Measurements from ENCODE around the gene RFWD3.

RFWD3 gene

DNA sequence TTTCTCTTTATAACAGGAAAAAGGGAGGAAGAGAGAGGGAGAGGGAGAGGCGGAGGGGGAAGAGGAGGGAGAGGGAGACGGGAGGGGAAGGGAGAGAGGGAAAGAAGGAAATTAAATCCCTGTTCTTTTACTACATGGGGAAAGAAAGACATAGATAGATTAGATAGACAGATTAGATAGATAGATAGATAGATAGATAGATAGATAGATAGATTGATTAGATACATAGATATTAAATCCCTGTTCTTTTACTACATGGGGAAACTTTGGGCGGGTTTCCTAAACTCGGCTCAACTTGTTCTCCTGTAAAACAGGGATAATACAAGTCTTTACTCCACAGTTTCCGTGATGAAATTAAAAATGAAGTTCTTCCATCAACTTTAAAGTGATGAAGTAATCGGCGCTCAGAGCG lies 661 bp downstream of the RFWD3 start:
- Histone ChIP-seq H3K79me2 (ENCODE audit: control insufficient read depth, insufficient read depth, low read length, poor library complexity) (peaks cover 7% of the 10 kb centered on the region), H3K23ac (ENCODE audit: low read length) (no peak overlapping the region), H2BK120ac (ENCODE audit: insufficient read depth, low read length, poor library complexity) (no peak overlapping the region), H2BK5ac (ENCODE audit: low read depth, low read length, poor library complexity) (no peak overlapping the region), H3K4me3 (ENCODE audit: low read depth, low read length) (peak overlapping the region; percentile 80), H3K18ac (ENCODE audit: low read length) (peak overlapping the region; percentile 90), H3K4ac (ENCODE audit: low read depth, low read length) (peak overlapping the region; percentile 96), H3K4me1 (ENCODE audit: control insufficient read depth in 1 of 2, insufficient read depth in 2 of 2, low read length in 2 of 2) (peaks cover 2 to 4% of the 10 kb centered on the region in 2 experiments), H4K8ac (ENCODE audit: low read depth, low read length) (peak overlapping the region; percentile 93), H3K4me2 (ENCODE audit: low read length) (peak overlapping the region; percentile 72), H3K9me3 (ENCODE audit: insufficient read depth, low read depth, low read length) (peaks cover 2% of the 10 kb centered on the region), H4K12ac (ENCODE audit: low read depth, low read length) (peak overlapping the region; percentile 89), H2BK12ac (ENCODE audit: low read length) (no peak overlapping the region), H3K36me3 (ENCODE audit: control insufficient read depth in 1 of 2, insufficient read depth in 2 of 2, low read length in 2 of 2) (peaks cover 19 to 26% of the 10 kb centered on the region in 2 experiments), H3K14ac (ENCODE audit: low read length) (peak overlapping the region; percentile 97), H2AK5ac (ENCODE audit: low read length) (peak overlapping the region; percentile 88), H4K91ac (ENCODE audit: low read depth, low read length) (peak overlapping the region; percentile 90), H3K27me3 (ENCODE audit: insufficient read depth, low read length) (no peaks in the 10 kb centered on the region), H3K79me1 (ENCODE audit: low read length) (peaks cover 5% of the 10 kb centered on the region), H3K9ac (ENCODE audit: low read length) (peak overlapping the region; percentile 81), H3K27ac (ENCODE audit: low read depth, low read length) (peak overlapping the region; percentile 16), H2AFZ (ENCODE audit: insufficient read depth, low read length, poor library complexity) (peak overlapping the region; percentile 71)
- peak in 1 of 2 donors; percentile 55 for DNase-seq
- no CpG with 5 or more reads among the region's 8 CpGs for WGBS (ENCODE audit: extremely low coverage, insufficient coverage, insufficient read length)

DNA sequence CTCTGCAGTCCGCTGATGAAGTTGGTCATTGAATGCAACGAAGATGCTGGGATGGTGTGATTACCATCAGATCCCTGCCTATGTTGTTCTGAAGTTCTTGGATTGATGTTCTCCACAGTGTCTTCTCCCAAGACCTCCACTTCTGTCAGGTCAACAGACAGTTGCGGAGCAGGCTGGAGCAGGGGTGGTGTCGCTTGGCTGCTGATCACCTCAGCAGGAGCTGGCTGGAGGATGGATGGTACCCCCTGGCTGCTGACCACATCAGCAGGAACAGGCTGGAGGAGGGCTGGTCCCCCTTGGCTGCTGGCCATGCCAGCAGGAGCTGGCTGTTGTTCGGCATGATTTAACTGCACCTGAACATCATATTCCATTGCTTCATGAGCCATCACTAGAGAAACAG lies 5.6 kb downstream of the RFWD3 start:
- Histone ChIP-seq H2BK120ac (ENCODE audit: insufficient read depth, low read length, poor library complexity) (no peak overlapping the region), H4K91ac (ENCODE audit: low read depth, low read length) (no peak overlapping the region), H4K8ac (ENCODE audit: low read depth, low read length) (no peak overlapping the region), H3K4me2 (ENCODE audit: low read length) (no peak overlapping the region), H3K4me3 (ENCODE audit: low read depth, low read length) (no peak overlapping the region), H3K18ac (ENCODE audit: low read length) (no peak overlapping the region), H2AFZ (ENCODE audit: insufficient read depth, low read length, poor library complexity) (no peak overlapping the region), H3K4ac (ENCODE audit: low read depth, low read length) (peak overlapping the region; percentile 8), H2BK5ac (ENCODE audit: low read depth, low read length, poor library complexity) (no peak overlapping the region), H3K4me1 (ENCODE audit: control insufficient read depth in 1 of 2, insufficient read depth in 2 of 2, low read length in 2 of 2) (peaks cover 2 to 4% of the 10 kb centered on the region in 2 experiments), H4K12ac (ENCODE audit: low read depth, low read length) (no peak overlapping the region), H3K79me2 (ENCODE audit: control insufficient read depth, insufficient read depth, low read length, poor library complexity) (peaks cover 4% of the 10 kb centered on the region), H3K79me1 (ENCODE audit: low read length) (no peaks in the 10 kb centered on the region), H2BK12ac (ENCODE audit: low read length) (no peak overlapping the region), H3K27me3 (ENCODE audit: insufficient read depth, low read length) (peaks cover 2% of the 10 kb centered on the region), H2AK5ac (ENCODE audit: low read length) (no peak overlapping the region), H3K14ac (ENCODE audit: low read length) (no peak overlapping the region), H3K36me3 (ENCODE audit: control insufficient read depth in 1 of 2, insufficient read depth in 2 of 2, low read length in 2 of 2) (peaks cover 41 to 60% of the 10 kb centered on the region in 2 experiments), H3K9me3 (ENCODE audit: insufficient read depth, low read depth, low read length) (peaks cover 2% of the 10 kb centered on the region), H3K27ac (ENCODE audit: low read depth, low read length) (no peak overlapping the region), H3K9ac (ENCODE audit: low read length) (no peak overlapping the region), H3K23ac (ENCODE audit: low read length) (no peak overlapping the region)
- no peak for DNase-seq
- WGBS (ENCODE audit: extremely low coverage, insufficient coverage, insufficient read length): no CpG with 5 or more reads among the region's 5 CpGs

DNA sequence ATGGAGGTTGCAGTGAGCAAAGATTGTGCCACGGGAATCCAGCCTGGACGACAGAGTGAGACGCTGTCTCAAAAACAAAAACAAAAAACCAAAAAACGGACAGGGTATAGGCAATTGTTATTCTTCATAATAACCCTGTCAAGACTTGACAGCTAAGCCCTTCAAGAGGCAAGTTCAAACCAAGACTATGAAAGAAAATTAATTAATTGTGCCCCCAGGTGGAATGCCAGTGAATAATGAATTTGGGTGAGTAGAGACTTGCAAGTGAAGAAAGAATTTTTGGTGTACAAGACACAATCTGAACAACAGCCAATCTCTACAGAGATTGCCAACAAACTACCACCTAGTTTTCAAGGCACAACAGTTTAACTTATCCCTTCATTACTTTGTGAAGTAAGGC lies 6.3 kb downstream of the RFWD3 start:
- no peak overlapping the region for H3K4me2 ChIP-seq (ENCODE audit: low read length)
- H4K8ac ChIP-seq (ENCODE audit: low read depth, low read length): no peak overlapping the region
- no peak overlapping the region for H3K9ac ChIP-seq (ENCODE audit: low read length)
- H2BK120ac ChIP-seq (ENCODE audit: insufficient read depth, low read length, poor library complexity): no peak overlapping the region
- H4K12ac ChIP-seq (ENCODE audit: low read depth, low read length): no peak overlapping the region
- H2BK5ac ChIP-seq (ENCODE audit: low read depth, low read length, poor library complexity): no peak overlapping the region
- no peak overlapping the region for H3K18ac ChIP-seq (ENCODE audit: low read length)
- no peak overlapping the region for H3K27ac ChIP-seq (ENCODE audit: low read depth, low read length)
- H2AK5ac ChIP-seq (ENCODE audit: low read length): no peak overlapping the region
- peaks cover 40 to 60% of the 10 kb centered on the region in 2 experiments for H3K36me3 ChIP-seq (ENCODE audit: control insufficient read depth in 1 of 2, insufficient read depth in 2 of 2, low read length in 2 of 2)
- DNase-seq: no peak
- peaks cover 2% of the 10 kb centered on the region for H3K9me3 ChIP-seq (ENCODE audit: insufficient read depth, low read depth, low read length)
- no peak overlapping the region for H3K4me3 ChIP-seq (ENCODE audit: low read depth, low read length)
- H2BK12ac ChIP-seq (ENCODE audit: low read length): no peak overlapping the region
- no peaks in the 10 kb centered on the region for H3K79me1 ChIP-seq (ENCODE audit: low read length)
- no peak overlapping the region for H2AFZ ChIP-seq (ENCODE audit: insufficient read depth, low read length, poor library complexity)
- H3K79me2 ChIP-seq (ENCODE audit: control insufficient read depth, insufficient read depth, low read length, poor library complexity): peaks cover 2% of the 10 kb centered on the region
- H3K27me3 ChIP-seq (ENCODE audit: insufficient read depth, low read length): peaks cover 2% of the 10 kb centered on the region
- peak overlapping the region; percentile 8 for H3K4ac ChIP-seq (ENCODE audit: low read depth, low read length)
- peaks cover 0 to 2% of the 10 kb centered on the region in 2 experiments for H3K4me1 ChIP-seq (ENCODE audit: control insufficient read depth in 1 of 2, insufficient read depth in 2 of 2, low read length in 2 of 2)
- no peak overlapping the region for H3K14ac ChIP-seq (ENCODE audit: low read length)
- H4K91ac ChIP-seq (ENCODE audit: low read depth, low read length): no peak overlapping the region
- WGBS (ENCODE audit: extremely low coverage, insufficient coverage, insufficient read length): no CpG with 5 or more reads among the region's 4 CpGs
- H3K23ac ChIP-seq (ENCODE audit: low read length): no peak overlapping the region

- Histone ChIP-seq H3K18ac (ENCODE audit: low read length) (no peak overlapping the region), H3K27ac (ENCODE audit: low read depth, low read length) (no peak overlapping the region), H3K4me1 (ENCODE audit: control insufficient read depth in 1 of 2, insufficient read depth in 2 of 2, low read length in 2 of 2) (peaks cover 0 to 2% of the 10 kb centered on the region in 2 experiments), H3K9me3 (ENCODE audit: insufficient read depth, low read depth, low read length) (no peaks in the 10 kb centered on the region), H3K79me1 (ENCODE audit: low read length) (no peaks in the 10 kb centered on the region), H3K79me2 (ENCODE audit: control insufficient read depth, insufficient read depth, low read length, poor library complexity) (peaks cover 2% of the 10 kb centered on the region), H3K4me3 (ENCODE audit: low read depth, low read length) (no peak overlapping the region), H4K12ac (ENCODE audit: low read depth, low read length) (no peak overlapping the region), H2AK5ac (ENCODE audit: low read length) (no peak overlapping the region), H4K91ac (ENCODE audit: low read depth, low read length) (no peak overlapping the region), H2BK120ac (ENCODE audit: insufficient read depth, low read length, poor library complexity) (no peak overlapping the region), H3K14ac (ENCODE audit: low read length) (no peak overlapping the region), H3K4ac (ENCODE audit: low read depth, low read length) (peak overlapping the region; percentile 76), H4K8ac (ENCODE audit: low read depth, low read length) (no peak overlapping the region), H3K4me2 (ENCODE audit: low read length) (no peak overlapping the region), H2BK5ac (ENCODE audit: low read depth, low read length, poor library complexity) (no peak overlapping the region), H2AFZ (ENCODE audit: insufficient read depth, low read length, poor library complexity) (no peak overlapping the region), H3K23ac (ENCODE audit: low read length) (no peak overlapping the region), H3K36me3 (ENCODE audit: control insufficient read depth in 1 of 2, insufficient read depth in 2 of 2, low read length in 2 of 2) (peaks cover 28 to 49% of the 10 kb centered on the region in 2 experiments), H3K27me3 (ENCODE audit: insufficient read depth, low read length) (peaks cover 2% of the 10 kb centered on the region), H2BK12ac (ENCODE audit: low read length) (no peak overlapping the region), H3K9ac (ENCODE audit: low read length) (no peak overlapping the region)
- no peak for DNase-seq
- WGBS (ENCODE audit: extremely low coverage, insufficient coverage, insufficient read length): no CpG with 5 or more reads among the region's 2 CpGs
Measured at GRCh38 chr16:74659041-74659440, 7.6 kb downstream of the RFWD3 start.

Measured in trophoblast cell (in vitro differentiated cells and primary cell).